IMR-90 (cell line): Measurements from ENCODE around the gene UNKL. TPM values are rescaled to one million over a fixed set of nuclear protein-coding genes. Genes with fewer than 3 reads are reported as not detected.

ENCODE experiments used
- ATAC-seq: fragments of 200-7000 bp; cut with Tn5 transposase; 2 replicates; pipeline ENCODE4 v1.9.1; 2020; ENCODE audit warnings: low read depth, mild to moderate bottlenecking, moderate library complexity
- BruUV-seq: library from RNA; stranded (reverse); fragments of 400-500 nt; replicated peaks from 2 replicates; lab custom pipeline; 2021; lab: Mats Ljungman, UMichigan
- CTCF ChIA-PET: fragments of 300-600 bp; formaldehyde crosslinking; extraction: SDS; loops from one replicate; lab custom pipeline; 2021; ENCODE audit warnings: antibody characterized with exemption; lab: Yijun Ruan, JAX
- POLR2A ChIA-PET: fragments of 300-600 bp; sonication (Branson Sonifier 250); formaldehyde crosslinking; loops from one replicate; lab custom pipeline; 2022; ENCODE audit warnings: antibody characterized with exemption; ENCODE audit not compliant: unreplicated experiment; lab: Charles Lee
- DNase-seq: peaks from one replicate; pipeline ENCODE4 v3.0.0; 2013
- H2AFZ ChIP-seq: replicated peaks from 2 replicates; pipeline ENCODE3; 2013; ENCODE audit warnings: low read length, mild to moderate bottlenecking; ENCODE audit not compliant: poor library complexity
- H2AK5ac ChIP-seq: 2 replicates; pipeline ENCODE4 v1.6.1; 2013; ENCODE audit warnings: low read depth, low read length, inconsistent platforms
- H2AK9ac ChIP-seq: replicated peaks from 2 replicates; pipeline ENCODE3; 2013; ENCODE audit warnings: mild to moderate bottlenecking, low read depth, low read length, moderate library complexity; ENCODE audit not compliant: poor library complexity
- H2BK120ac ChIP-seq: 2 replicates; pipeline ENCODE4 v1.6.1; 2013; ENCODE audit warnings: low read depth, low read length, inconsistent platforms
- H2BK15ac ChIP-seq: 3 replicates; pipeline ENCODE4 v1.6.1; 2013; ENCODE audit warnings: low read depth, low read length, inconsistent platforms
- H2BK20ac ChIP-seq: 2 replicates; pipeline ENCODE4 v1.6.1; 2013; ENCODE audit warnings: low read depth, mild to moderate bottlenecking, inconsistent platforms, low read length, moderate library complexity
- H2BK5ac ChIP-seq: 2 replicates; pipeline ENCODE4 v1.6.1; 2013; ENCODE audit warnings: mild to moderate bottlenecking, low read depth, low read length, inconsistent platforms; ENCODE audit not compliant: poor library complexity, severe bottlenecking
- H3K14ac ChIP-seq: replicated peaks from 2 replicates; pipeline ENCODE4 v1.6.1; 2013; ENCODE audit warnings: low read depth, low read length, inconsistent platforms
- H3K18ac ChIP-seq: 2 replicates; pipeline ENCODE4 v1.6.1; 2013; ENCODE audit warnings: low read depth, low read length, control low read depth
- H3K23ac ChIP-seq: 2 replicates; pipeline ENCODE4 v1.6.1; 2013; ENCODE audit warnings: low read depth, low read length, inconsistent platforms
- H3K27ac ChIP-seq: 2 replicates; pipeline ENCODE4 v1.5.1; 2013; ENCODE audit warnings: mild to moderate bottlenecking, control low read depth, low read length; ENCODE audit not compliant: insufficient read depth
- H3K27me3 ChIP-seq: 2 replicates; pipeline ENCODE4 v1.6.1; 2013; ENCODE audit warnings: low read length; ENCODE audit not compliant: control insufficient read depth, insufficient read depth
- H3K36me3 ChIP-seq: 2 replicates; pipeline ENCODE4 v1.6.1; 2013; ENCODE audit warnings: low read length, mixed read lengths; ENCODE audit not compliant: control insufficient read depth, insufficient read depth
- H3K4ac ChIP-seq: 2 replicates; pipeline ENCODE4 v1.6.1; 2013; ENCODE audit warnings: low read depth, low read length, inconsistent platforms
- H3K4me1 ChIP-seq: 2 replicates; pipeline ENCODE4 v1.6.1; 2013; ENCODE audit warnings: low read length, mixed read lengths; ENCODE audit not compliant: control insufficient read depth, insufficient read depth
- H3K4me2 ChIP-seq: 2 replicates; pipeline ENCODE4 v1.6.1; 2013; ENCODE audit warnings: low read depth, mild to moderate bottlenecking, control low read depth, low read length, moderate library complexity
- H3K4me3 ChIP-seq: 2 replicates; pipeline ENCODE4 v1.5.1; 2013; ENCODE audit warnings: low read depth, mild to moderate bottlenecking, control low read depth, low read length, moderate library complexity; ENCODE audit not compliant: insufficient read depth
- H3K56ac ChIP-seq: 2 replicates; pipeline ENCODE4 v1.6.1; 2013; ENCODE audit warnings: low read length, inconsistent platforms; ENCODE audit not compliant: insufficient read depth; ENCODE audit errors: extremely low read depth
- H3K79me1 ChIP-seq, 2 experiments: 2 replicates each; pipeline ENCODE4 v1.6.1; 2013; ENCODE audit warnings: low read length in 2 of 2, inconsistent platforms in 1 of 2, low read depth in 1 of 2
- H3K9ac ChIP-seq: 2 replicates; pipeline ENCODE4 v1.6.1; 2013; ENCODE audit warnings: low read depth, low read length, control low read depth
- H3K9me1 ChIP-seq: 2 replicates; pipeline ENCODE4 v1.6.1; 2013; ENCODE audit warnings: low read length, inconsistent platforms; ENCODE audit not compliant: insufficient read depth
- H3K9me3 ChIP-seq: 2 replicates; pipeline ENCODE4 v1.6.1; 2013; ENCODE audit warnings: low read length; ENCODE audit not compliant: control insufficient read depth, insufficient read depth
- H4K20me1 ChIP-seq: 2 replicates; pipeline ENCODE4 v1.6.1; 2013; ENCODE audit warnings: low read length, inconsistent platforms; ENCODE audit not compliant: insufficient read depth
- H4K5ac ChIP-seq: 2 replicates; pipeline ENCODE4 v1.6.1; 2013; ENCODE audit warnings: mild to moderate bottlenecking, low read depth, low read length, control low read depth
- H4K8ac ChIP-seq, 2 experiments: 2 replicates each; pipeline ENCODE4 v1.6.1; 2013; ENCODE audit warnings: low read depth in 2 of 2, low read length in 2 of 2, control low read depth in 1 of 2, inconsistent platforms in 1 of 2
- H4K91ac ChIP-seq: 2 replicates; pipeline ENCODE4 v1.6.1; 2013; ENCODE audit warnings: low read depth, low read length, inconsistent platforms; ENCODE audit not compliant: insufficient read depth
- BHLHE40 ChIP-seq: fragments of 150-350 bp; IDR thresholded peaks from 2 replicates; pipeline ENCODE4 v1.6.1; 2016; ENCODE audit warnings: mild to moderate bottlenecking, low read depth, low read length
- CHD1 ChIP-seq: IDR thresholded peaks from 2 replicates; pipeline ENCODE4 v1.6.1; 2012; ENCODE audit warnings: low read depth, low read length, improper control_type of control experiment
- CTCF ChIP-seq: conservative IDR thresholded peaks from 2 replicates; pipeline ENCODE4 v1.5.1; 2012; ENCODE audit warnings: mild to moderate bottlenecking, low read depth, low read length, improper control_type of control experiment
- ELK1 ChIP-seq: fragments of 150-350 bp; IDR thresholded peaks from 2 replicates; pipeline ENCODE4 v1.6.1; 2016; ENCODE audit warnings: low read depth, mild to moderate bottlenecking, low read length, moderate library complexity, borderline replicate concordance
- FOS ChIP-seq: fragments of 150-350 bp; IDR thresholded peaks from 2 replicates; pipeline ENCODE4 v1.6.1; 2016; ENCODE audit warnings: low read depth, low read length
- MAFK ChIP-seq: IDR thresholded peaks from 2 replicates; pipeline ENCODE4 v1.6.1; 2012; ENCODE audit warnings: low read depth, low read length, improper control_type of control experiment
- MAZ ChIP-seq: IDR thresholded peaks from 2 replicates; pipeline ENCODE4 v1.6.1; 2012; ENCODE audit warnings: low read depth, mild to moderate bottlenecking, low read length, improper control_type of control experiment, moderate library complexity, borderline replicate concordance
- MXI1 ChIP-seq: IDR thresholded peaks from 2 replicates; pipeline ENCODE4 v1.6.1; 2012; ENCODE audit warnings: low read depth, mild to moderate bottlenecking, low read length, moderate library complexity, borderline replicate concordance
- NFE2L2 ChIP-seq: fragments of 150-350 bp; IDR thresholded peaks from 2 replicates; pipeline ENCODE4 v1.6.1; 2016; ENCODE audit warnings: low read depth, mild to moderate bottlenecking, low read length
- POLR2A ChIP-seq: IDR thresholded peaks from 2 replicates; pipeline ENCODE4 v1.6.1; 2012; ENCODE audit warnings: mild to moderate bottlenecking, low read depth, low read length
- RAD21 ChIP-seq: IDR thresholded peaks from 2 replicates; pipeline ENCODE4 v1.6.1; 2012; ENCODE audit warnings: low read length, improper control_type of control experiment
- RCOR1 ChIP-seq: IDR thresholded peaks from 2 replicates; pipeline ENCODE4 v1.6.1; 2012; ENCODE audit warnings: mild to moderate bottlenecking, low read length, improper control_type of control experiment; ENCODE audit not compliant: insufficient replicate concordance
- RFX5 ChIP-seq: IDR thresholded peaks from 2 replicates; pipeline ENCODE4 v1.8.0; 2012; ENCODE audit warnings: low read depth, mild to moderate bottlenecking, low read length, moderate library complexity
- SMC3 ChIP-seq: fragments of 150-350 bp; IDR thresholded peaks from 2 replicates; pipeline ENCODE4 v1.6.1; 2016; ENCODE audit warnings: low read depth, mild to moderate bottlenecking, antibody characterized with exemption, low read length, moderate library complexity
- USF2 ChIP-seq: fragments of 150-350 bp; IDR thresholded peaks from 2 replicates; pipeline ENCODE4 v1.6.1; 2017; ENCODE audit warnings: mild to moderate bottlenecking, antibody characterized with exemption, low read length, low read depth
- WGBS, 2 experiments: methylation state at CpG; one replicate each; pipeline versions ENCODE4 v1.1.5 to v1.1.7; 2013; ENCODE audit warnings: missing lambda C conversion rate in 2 of 2; ENCODE audit not compliant: insufficient read length in 1 of 2; ENCODE audit errors: extremely low coverage in 2 of 2; 5-methylcytosine and 5-hydroxymethylcytosine counted together
- dilution Hi-C: fragments of 300-500 bp; cut with HindIII; formaldehyde crosslinking; loops from one replicate; pipeline ENCODE4 v1.14.3; 2018; ENCODE audit warnings: low sequenced_read_pairs; ENCODE audit not compliant: unreplicated experiment
- in situ Hi-C: fragments of 300-500 bp; cut with MboI; formaldehyde crosslinking; loops from 3 replicates; pipeline ENCODE4 v1.14.3; 2019; ENCODE audit warnings: low sequenced_read_pairs, inconsistent platforms, mixed read lengths
- intact Hi-C: fragments of 100-400 bp; cut with micrococcal nuclease; formaldehyde crosslinking; loops from 2 replicates; pipeline ENCODE4 v1.10.0; 2022
- polyA plus RNA-seq, 3 experiments: library from polyadenylated mRNA; depleted of rRNA; stranded (reverse); fragments of >200 nt; gene quantifications; 2 replicates each; pipeline ENCODE4 v1.2.3, GENCODE V29; 2012; ENCODE audit warnings: low replicate concordance in 1 of 3
- total RNA-seq: library from RNA; depleted of rRNA; stranded (reverse); fragments of >200 nt; gene quantifications from 2 replicates; pipeline ENCODE4 v1.2.3, GENCODE V29; 2012

UNKL gene
- total and polyA plus RNA-seq, 2 of the 4 experiments (the other 2 are of a cell fraction): 4.1 to 13.3 TPM

- Histone ChIP-seq H2AK5ac (no peak overlapping the region), H3K9me1 (no peaks in the 10 kb centered on the region), H3K18ac (no peak overlapping the region), H2BK5ac (no peak overlapping the region), H2BK120ac (no peak overlapping the region), H3K4ac (no peak overlapping the region), H3K23ac (no peak overlapping the region), H3K56ac (no peak overlapping the region), H2AFZ (no peak overlapping the region), H4K20me1 (no peaks in the 10 kb centered on the region), H2AK9ac (no peak overlapping the region), H4K91ac (no peak overlapping the region), H4K8ac (no peak overlapping the region), H3K4me3 (no peak overlapping the region), H3K9ac (no peak overlapping the region), H2BK15ac (no peak overlapping the region), H3K27me3 (peaks cover 2% of the 10 kb centered on the region; the same call in 1 of the 2 replicates), H3K9me3 (no peaks in the 10 kb centered on the region), H3K27ac (no peak overlapping the region), H3K4me1 (no peaks in the 10 kb centered on the region), H3K4me2 (no peak overlapping the region), H3K36me3 (no peaks in the 10 kb centered on the region), H2BK20ac (no peak overlapping the region), H4K5ac (no peak overlapping the region), H3K14ac (no peak overlapping the region), H3K79me1 (no peaks in the 10 kb centered on the region)
- in situ Hi-C loops (no loop called here), dilution Hi-C loops (no loop called here), intact Hi-C loops (no loop called here)
- DNase-seq (no peak), ATAC-seq (no peak)
- ChIA-PET CTCF (no interaction called here), POLR2A (no interaction called here)
- WGBS, 2 experiments: 77% methylated on average over 8 of the region's 35 CpGs; no CpG with 5 or more reads in 1 of the 2 experiments
- BruUV-seq: no TSS peak
- TF ChIP-seq RFX5: no peak
- no peak for TF ChIP-seq CHD1
- TF ChIP-seq ELK1: no peak
- no peak for TF ChIP-seq MAFK
- no peak for TF ChIP-seq MAZ
- no peak for TF ChIP-seq USF2
- no peak for TF ChIP-seq SMC3
- TF ChIP-seq RCOR1: no peak
- no peak for TF ChIP-seq MXI1
- TF ChIP-seq NFE2L2: no peak
- no peak for TF ChIP-seq BHLHE40
- TF ChIP-seq RAD21: no peak
- no peak for TF ChIP-seq CTCF
- no peak for TF ChIP-seq POLR2A
- TF ChIP-seq FOS: no peak
These were observed 23.9 kb upstream of the UNKL start for GRCh38 chr16:1438229-1439057.
